Measurements from ENCODE around the gene EFCAB6. TPM values are rescaled to one million over a fixed set of nuclear protein-coding genes. Genes with fewer than 3 reads are reported as not detected.

Gene EFCAB6
- total RNA-seq, 1 experiment from 2014 or later: 0.52 TPM

- peaks cover 14% of the 10 kb centered on the region for H3K27me3 ChIP-seq (ENCODE audit: insufficient read depth, low read length)
- H3K9me3 ChIP-seq (ENCODE audit: control insufficient read depth in 1 of 2, insufficient read depth in 1 of 2, low read depth in 1 of 2, low read length in 2 of 2): no peaks in the 10 kb centered on the region
- H3K4me2 ChIP-seq (ENCODE audit: low read length): no peak overlapping the region
- H4K20me1 ChIP-seq (ENCODE audit: insufficient read depth): no peaks in the 10 kb centered on the region
- TF ChIP-seq SRF (IDR thresholded peaks at IDR 0.05; ENCODE audit: low read depth) (no peak), SP1 (IDR thresholded peaks at IDR 0.05; ENCODE audit: low read depth) (no peak), MAX (IDR thresholded peaks at IDR 0.05) (no peak), JUND (IDR thresholded peaks at IDR 0.05) (no peak)
- CTCF ChIA-PET: no interaction called here
- no peak for DNase-seq (ENCODE audit: low read depth, low spot score)
- POLR2A ChIA-PET: no interaction called here
- H3K9me2 ChIP-seq (ENCODE audit: insufficient read depth): no peaks in the 10 kb centered on the region
- H3K36me3 ChIP-seq (ENCODE audit: control insufficient read depth in 1 of 2, insufficient read depth in 2 of 2, low read length in 2 of 2): no peaks in the 10 kb centered on the region
- no TSS peak for BruUV-seq (replicated peaks)
- H2AFZ ChIP-seq (ENCODE audit: low read depth, low read length, poor library complexity, severe bottlenecking): no peak overlapping the region
- H3K4me1 ChIP-seq (ENCODE audit: control insufficient read depth in 1 of 2, insufficient read depth in 2 of 2, low read length in 2 of 2): no peaks in the 10 kb centered on the region
- no peak for ATAC-seq
- H3K79me2 ChIP-seq (ENCODE audit: insufficient read depth, low read length): no peaks in the 10 kb centered on the region
- H3K9ac ChIP-seq (ENCODE audit: low read length): no peak overlapping the region
- no peak overlapping the region for H3K4me3 ChIP-seq (replicated peaks in 1 of 2; ENCODE audit: low read depth in 1 of 2, low read length in 2 of 2)
- intact Hi-C loops (cut with micrococcal nuclease): no loop called here
- RAD21 ChIA-PET (ENCODE audit: low non-redundant PET in 1 of 2, low total read pairs in 2 of 2, uncharacterized antibody in 2 of 2, unreplicated experiment in 2 of 2): no interaction called here
- no peak overlapping the region for H3K27ac ChIP-seq (ENCODE audit: low read depth, low read length)
These were observed 320.9 kb downstream of the EFCAB6 start for GRCh38 chr22:43491177-43491576.

GRCh38 chr22:43490311-43490710 is 321.8 kb downstream of the EFCAB6 start:
- Histone ChIP-seq H3K4me2 (ENCODE audit: low read length) (no peak overlapping the region), H3K4me1 (ENCODE audit: control insufficient read depth in 1 of 2, insufficient read depth in 2 of 2, low read length in 2 of 2) (no peaks in the 10 kb centered on the region), H3K4me3 (replicated peaks in 1 of 2; ENCODE audit: low read depth in 1 of 2, low read length in 2 of 2) (no peak overlapping the region), H3K9ac (ENCODE audit: low read length) (no peak overlapping the region), H3K79me2 (ENCODE audit: insufficient read depth, low read length) (no peaks in the 10 kb centered on the region), H2AFZ (ENCODE audit: low read depth, low read length, poor library complexity, severe bottlenecking) (no peak overlapping the region), H3K27me3 (ENCODE audit: insufficient read depth, low read length) (peaks cover 17% of the 10 kb centered on the region), H3K9me2 (ENCODE audit: insufficient read depth) (no peaks in the 10 kb centered on the region), H3K36me3 (ENCODE audit: control insufficient read depth in 1 of 2, insufficient read depth in 2 of 2, low read length in 2 of 2) (no peaks in the 10 kb centered on the region), H3K27ac (ENCODE audit: low read depth, low read length) (no peak overlapping the region), H3K9me3 (ENCODE audit: control insufficient read depth in 1 of 2, insufficient read depth in 1 of 2, low read depth in 1 of 2, low read length in 2 of 2) (no peaks in the 10 kb centered on the region), H4K20me1 (ENCODE audit: insufficient read depth) (no peaks in the 10 kb centered on the region)
- DNase-seq (ENCODE audit: low read depth, low spot score): no peak
- TF ChIP-seq JUND (IDR thresholded peaks at IDR 0.05): no peak
- TF ChIP-seq POLR2A (IDR thresholded peaks at IDR 0.05; ENCODE audit: borderline replicate concordance, extremely low read depth, insufficient read depth, insufficient read length): no peak
- TF ChIP-seq YY1 (IDR thresholded peaks at IDR 0.05; ENCODE audit: extremely low read depth, insufficient replicate concordance, low read depth, low read length): no peak
- RAD21 ChIA-PET (ENCODE audit: low non-redundant PET in 1 of 2, low total read pairs in 2 of 2, uncharacterized antibody in 2 of 2, unreplicated experiment in 2 of 2): no interaction called here
- no TSS peak for BruUV-seq (replicated peaks)
- no peak for ATAC-seq
- CTCF ChIA-PET: no interaction called here
- POLR2A ChIA-PET: no interaction called here
- intact Hi-C loops (cut with micrococcal nuclease): no loop called here
